Spleen (tissue), 11 donors: ENCODE data around the gene ARSB. TPM values are rescaled to one million over a fixed set of nuclear protein-coding genes. Genes with fewer than 3 reads are reported as not detected.

Experiments
- DNase-seq: peaks from one replicate; pipeline ENCODE4 v3.0.0-alpha.2; 2020
- H3K27ac ChIP-seq, 8 donors: fragments of 200-600 bp; sonication (generic) in 7 of 8; 1 replicate in 4 of 8; 2 replicates in 4 of 8; pipeline versions ENCODE4 v1.5.0 to v1.8.0; 2016 to 2021; ENCODE audit warnings: inconsistent platforms in 4 of 8, mild to moderate bottlenecking in 4 of 8, moderate library complexity in 1 of 8
- H3K27me3 ChIP-seq, 7 donors: fragments of 200-600 bp; sonication (generic) in 6 of 7; replicated peaks in 1 of 7; 1 replicate in 4 of 7; 2 replicates in 3 of 7; pipeline versions ENCODE4 v1.5.0 to v1.8.0; 2016 to 2021; ENCODE audit warnings: inconsistent platforms in 3 of 7, mild to moderate bottlenecking in 1 of 7
- H3K36me3 ChIP-seq, 6 donors: fragments of 200-600 bp; sonication (generic) in 5 of 6; 1 replicate in 4 of 6; 2 replicates in 2 of 6; pipeline versions ENCODE4 v1.5.0 to v1.8.0; 2016 to 2021; ENCODE audit warnings: inconsistent platforms in 2 of 6
- H3K4me1 ChIP-seq, 6 donors: fragments of 200-600 bp; sonication (generic) in 5 of 6; 1 replicate in 3 of 6; 2 replicates in 3 of 6; pipeline versions ENCODE4 v1.5.0 to v1.8.0; 2016 to 2021; ENCODE audit warnings: inconsistent platforms in 3 of 6
- H3K4me3 ChIP-seq, 8 donors: fragments of 200-600 bp; sonication (generic) in 7 of 8; 1 replicate in 4 of 8; 2 replicates in 4 of 8; pipeline versions ENCODE4 v1.5.0 to v1.8.0; 2016 to 2021; ENCODE audit warnings: inconsistent platforms in 4 of 8, mild to moderate bottlenecking in 4 of 8, moderate library complexity in 2 of 8
- H3K9me3 ChIP-seq, 8 donors: fragments of 200-600 bp; sonication (generic) in 7 of 8; 1 replicate in 4 of 8; 2 replicates in 4 of 8; pipeline versions ENCODE4 v1.5.0 to v1.8.0; 2016 to 2021; ENCODE audit warnings: inconsistent platforms in 4 of 8
- CTCF ChIP-seq, 11 experiments: fragments of 200-600 bp in 7 of 11; fragments of 450-650 bp in 4 of 11; sonication (generic) in 4 of 11; IDR thresholded peaks in 8 of 11; conservative IDR thresholded peaks in 3 of 11; 1 replicate in 7 of 11; 2 replicates in 4 of 11; pipeline versions ENCODE4 v1.4.0 to v1.8.0; 2016 to 2021; ENCODE audit warnings: antibody characterized with exemption in 11 of 11, inconsistent platforms in 4 of 11, mild to moderate bottlenecking in 1 of 11
- POLR2A ChIP-seq, 3 donors: fragments of 450-650 bp; IDR thresholded peaks; one replicate each; pipeline ENCODE4 v1.5.1; 2017; ENCODE audit warnings: antibody characterized with exemption in 3 of 3, mild to moderate bottlenecking in 1 of 3
- POLR2AphosphoS5 ChIP-seq, 3 donors: sonication (generic); formaldehyde crosslinking; IDR thresholded peaks; one replicate each; pipeline ENCODE4 v1.5.1; 2017; ENCODE audit warnings: antibody characterized with exemption in 3 of 3
- WGBS, 5 donors: extraction: QIAGEN DNeasy Blood & Tissue Kit in 3 of 5; methylation state at CpG; one replicate each; pipeline versions ENCODE4 v1.1.5 to v1.1.7; 2013 to 2018; 5-methylcytosine and 5-hydroxymethylcytosine counted together
- intact Hi-C: fragments of 100-400 bp; cut with DNase I; formaldehyde crosslinking; loops from one replicate; pipeline ENCODE4 v1.15.0; 2023; ENCODE audit warnings: low total_unique reads
- polyA plus RNA-seq, 3 donors: library from polyadenylated mRNA; stranded (reverse); fragments of 200-250 nt; gene quantifications; one replicate each; pipeline ENCODE4 v1.2.1, GENCODE V29; 2013
- total RNA-seq, 7 donors: library from RNA; depleted of rRNA in 3 of 7; stranded (reverse); fragments of >200 nt in 3 of 7; fragmentation: NEBNext Ultra II Directional in 4 of 7; extraction: Animal tissue kit (Norgen Biotek cat#: 25700) in 4 of 7; gene quantifications; one replicate each; pipeline versions ENCODE4 v1.1.0 to v1.2.1, GENCODE V29; 2016 to 2021
- donor health status: healthy with polysubstance abuse.
- donor health status: DM: no; HTN: no; CAD: no; lungs with moderate emphysema.
- donor health status: DM: no; HTN: no; CAD: no.
- donor health status: Bipolar disorder and iron deficiency.
- donor health status: healthy.
- donor health status: DM: no; HTN: no; CAD: no.
- donor health status: DM: yes; HTN: yes; CAD: no.

The ARSB gene
- total and polyA plus RNA-seq, 10 donors, result 1.1 to 18.5 (median 11.1) TPM

GRCh38 chr5:78907255-78907891, 77.7 kb downstream of the ARSB start:
- 45 to 65% (median 59%) methylated on average over 11 of the region's 11 CpGs for WGBS, 5 donors
- no peaks in the 10 kb centered on the region for H3K27me3 ChIP-seq
- no peaks in the 10 kb centered on the region for H3K36me3 ChIP-seq
- TF ChIP-seq POLR2A (IDR thresholded peaks at IDR 0.05) (no peak), CTCF (IDR thresholded peaks at IDR 0.05 in 8 of 11, conservative IDR thresholded peaks at IDR 0.05 in 3 of 11) (no peak), POLR2AphosphoS5 (IDR thresholded peaks at IDR 0.05) (no peak)
- H3K4me1 ChIP-seq, result peaks cover 0 to 43% (median 26%) of the 10 kb centered on the region in 6 donors
- intact Hi-C loops, result no loop called here
- no peaks in the 10 kb centered on the region for H3K9me3 ChIP-seq
- no peak for DNase-seq
- peak overlapping the region in 2 of 8 donors; percentile 42 to 47 for H3K27ac ChIP-seq
- H3K4me3 ChIP-seq, result no peak overlapping the region

GRCh38 chr5:78905084-78905938, 79.8 kb downstream of the ARSB start:
- H3K4me3 ChIP-seq, result no peak overlapping the region
- DNase-seq, result no peak
- no peak for TF ChIP-seq POLR2A (IDR thresholded peaks at IDR 0.05)
- no peak for TF ChIP-seq CTCF (IDR thresholded peaks at IDR 0.05 in 8 of 11, conservative IDR thresholded peaks at IDR 0.05 in 3 of 11)
- TF ChIP-seq POLR2AphosphoS5 (IDR thresholded peaks at IDR 0.05), result no peak
- intact Hi-C loops, result no loop called here
- 45 to 65% (median 53%) methylated on average over 5 of the region's 5 CpGs for WGBS, 5 donors
- H3K27ac ChIP-seq, result no peak overlapping the region
- H3K9me3 ChIP-seq, result no peaks in the 10 kb centered on the region
- H3K27me3 ChIP-seq, result no peaks in the 10 kb centered on the region
- H3K4me1 ChIP-seq, result peaks cover 0 to 43% (median 26%) of the 10 kb centered on the region in 6 donors
- H3K36me3 ChIP-seq, result no peaks in the 10 kb centered on the region

GRCh38 chr5:78903861-78904260, 81.2 kb downstream of the ARSB start:
- peaks cover 0 to 40% (median 23%) of the 10 kb centered on the region in 6 donors for H3K4me1 ChIP-seq
- intact Hi-C loops, result no loop called here
- H3K27me3 ChIP-seq, result no peaks in the 10 kb centered on the region
- no peak overlapping the region for H3K27ac ChIP-seq
- DNase-seq, result no peak
- no peak overlapping the region for H3K4me3 ChIP-seq
- TF ChIP-seq POLR2AphosphoS5 (IDR thresholded peaks at IDR 0.05), result no peak
- no peak for TF ChIP-seq CTCF (IDR thresholded peaks at IDR 0.05 in 8 of 11, conservative IDR thresholded peaks at IDR 0.05 in 3 of 11)
- TF ChIP-seq POLR2A (IDR thresholded peaks at IDR 0.05), result no peak
- peaks cover under 1 to 14% (median 11%) of the 10 kb centered on the region in 8 donors for H3K9me3 ChIP-seq
- no peaks in the 10 kb centered on the region for H3K36me3 ChIP-seq
- WGBS, 5 donors, result 70 to 81% (median 80%) methylated on average over 1 of the region's 1 CpG

GRCh38 chr5:78903353-78903752, 81.8 kb downstream of the ARSB start:
- Histone ChIP-seq H3K9me3 (peaks cover 2 to 19% (median 16%) of the 10 kb centered on the region in 8 donors), H3K4me3 (no peak overlapping the region), H3K4me1 (peaks cover 0 to 35% (median 19%) of the 10 kb centered on the region in 6 donors), H3K27ac (no peak overlapping the region), H3K36me3 (no peaks in the 10 kb centered on the region), H3K27me3 (no peaks in the 10 kb centered on the region)
- 67 to 86% (median 81%) methylated on average over 2 of the region's 2 CpGs for WGBS, 5 donors
- DNase-seq, result no peak
- TF ChIP-seq CTCF (IDR thresholded peaks at IDR 0.05 in 8 of 11, conservative IDR thresholded peaks at IDR 0.05 in 3 of 11), result no peak
- TF ChIP-seq POLR2A (IDR thresholded peaks at IDR 0.05), result no peak
- TF ChIP-seq POLR2AphosphoS5 (IDR thresholded peaks at IDR 0.05), result no peak
- intact Hi-C loops, result no loop called here
